ENCODE data around the gene RHBDF2. TPM values are rescaled to one million over a fixed set of nuclear protein-coding genes. Genes with fewer than 3 reads are reported as not detected.
"Not testable (repeated sequence)": the region's sequence is repeated elsewhere in the genome, so short reads cannot be mapped to it uniquely, and the experiment has no call there.

Gene RHBDF2
- total RNA-seq, 2 donors from 2014 or later: 91.6 to 153 TPM

- no peak overlapping the region for H3K4me3 ChIP-seq
- H3K9me3 ChIP-seq: no peaks in the 10 kb centered on the region
- H3K27me3 ChIP-seq (replicated peaks; ENCODE audit: insufficient read depth): no peaks in the 10 kb centered on the region
- H3K27ac ChIP-seq: no peak overlapping the region
- DNase-seq (ENCODE audit: low spot score) (no peak), ATAC-seq (ENCODE audit: insufficient number of reproducible peaks, low FRiP score, low read depth) (no peak)
- no peaks in the 10 kb centered on the region for H3K36me3 ChIP-seq
- TF ChIP-seq CTCF (IDR thresholded peaks at IDR 0.05): no peak
- no peaks in the 10 kb centered on the region for H3K4me1 ChIP-seq (ENCODE audit: control insufficient read depth in 1 of 2, low read depth in 2 of 2)
Measured at GRCh38 chr17:76521262-76521661, 20.0 kb upstream of the RHBDF2 start.

- Histone ChIP-seq H3K27me3 (replicated peaks; ENCODE audit: insufficient read depth) (no peaks in the 10 kb centered on the region), H3K4me3 (no peak overlapping the region), H3K9me3 (no peaks in the 10 kb centered on the region), H3K4me1 (ENCODE audit: control insufficient read depth in 1 of 2, low read depth in 2 of 2) (peaks cover 3 to 6% of the 10 kb centered on the region in 2 donors), H3K36me3 (no peaks in the 10 kb centered on the region), H3K27ac (no peak overlapping the region)
- no peak for ATAC-seq (ENCODE audit: insufficient number of reproducible peaks, low FRiP score, low read depth)
- no peak for TF ChIP-seq CTCF (IDR thresholded peaks at IDR 0.05)
- no peak for DNase-seq (ENCODE audit: low spot score)
Measured at GRCh38 chr17:76519048-76519966, 18.1 kb upstream of the RHBDF2 start.

GRCh38 chr17:76517638-76518038 is 16.4 kb upstream of the RHBDF2 start:
- DNase-seq (ENCODE audit: low spot score) (no peak), ATAC-seq (ENCODE audit: insufficient number of reproducible peaks, low FRiP score, low read depth) (no peak)
- TF ChIP-seq CTCF (IDR thresholded peaks at IDR 0.05): no peak

GRCh38 chr17:76515274-76515949 is 14.2 kb upstream of the RHBDF2 start:
- Histone ChIP-seq H3K27ac (peak overlapping the region; percentile 59 to 77), H3K9me3 (no peaks in the 10 kb centered on the region), H3K4me1 (ENCODE audit: control insufficient read depth in 1 of 2, low read depth in 2 of 2) (peaks cover 3 to 6% of the 10 kb centered on the region in 2 donors), H3K4me3 (peak overlapping the region; percentile 64), H3K36me3 (no peaks in the 10 kb centered on the region), H3K27me3 (replicated peaks; ENCODE audit: insufficient read depth) (no peaks in the 10 kb centered on the region)
- ATAC-seq (ENCODE audit: insufficient number of reproducible peaks, low FRiP score, low read depth) (peak; percentile 66), DNase-seq (ENCODE audit: low spot score) (peak; percentile 72)
- no peak for TF ChIP-seq CTCF (IDR thresholded peaks at IDR 0.05)

More at GRCh38 chr17:76517638-76518038, 16.4 kb upstream of the RHBDF2 start:
- Histone ChIP-seq H3K27me3 (replicated peaks; ENCODE audit: insufficient read depth) (no peaks in the 10 kb centered on the region), H3K4me1 (ENCODE audit: control insufficient read depth in 1 of 2, low read depth in 2 of 2) (peaks cover 3 to 6% of the 10 kb centered on the region in 2 donors), H3K36me3 (no peaks in the 10 kb centered on the region), H3K4me3 (no peak overlapping the region), H3K27ac (no peak overlapping the region), H3K9me3 (no peaks in the 10 kb centered on the region)

- not testable (repeated sequence) for ATAC-seq (ENCODE audit: insufficient number of reproducible peaks, low FRiP score, low read depth); H3K36me3 ChIP-seq; H3K27me3 ChIP-seq (replicated peaks; ENCODE audit: insufficient read depth); H3K4me3 ChIP-seq; H3K4me1 ChIP-seq (ENCODE audit: control insufficient read depth in 1 of 2, low read depth in 2 of 2); H3K9me3 ChIP-seq; DNase-seq (ENCODE audit: low spot score); H3K27ac ChIP-seq
Measured at GRCh38 chr17:76514355-76514754, 13.1 kb upstream of the RHBDF2 start.

All from thoracic aorta (tissue), 2 donors.